HepG2 (cell line): ENCODE data around the gene ARPP21. TPM values are rescaled to one million over a fixed set of nuclear protein-coding genes. Genes with fewer than 3 reads are reported as not detected.

Experiments used
- ATAC-seq: fragments of 200-7000 bp; cut with Tn5 transposase; 3 replicates; pipeline ENCODE4 v1.9.1; 2020; ENCODE audit warnings: mild to moderate bottlenecking, moderate library complexity
- BruUV-seq: library from RNA; stranded (reverse); fragments of 400-500 nt; replicated peaks from 2 replicates; lab custom pipeline; 2021; lab: Mats Ljungman, UMichigan
- CTCF ChIA-PET: fragments of 300-600 bp; formaldehyde crosslinking; extraction: SDS; loops from one replicate; lab custom pipeline; 2021; ENCODE audit warnings: low total read pairs, inconsistent platforms, low intra/inter-chr PET ratio; lab: Yijun Ruan, JAX
- POLR2A ChIA-PET: fragments of 350-600 bp; sonication (Branson Sonifier 250); formaldehyde crosslinking; loops from one replicate; lab custom pipeline; 2020; ENCODE audit warnings: antibody characterized with exemption, inconsistent platforms; lab: Yijun Ruan, JAX
- DNase-seq: peaks from one replicate; pipeline ENCODE4 v3.0.0-alpha.2; 2015; ENCODE audit warnings: low spot score
- FAIRE-seq: peaks from 3 replicates; lab custom pipeline; 2011; peaks lifted over from hg19 to GRCh38; lab: Jason Lieb, UNC
- H2AFZ ChIP-seq: one replicate; pipeline ENCODE4 v1.6.1; 2011; ENCODE audit warnings: low read length, inconsistent platforms
- H3K27ac ChIP-seq: fragments of 300-600 bp; 3 replicates; pipeline ENCODE4 v1.8.0; 2011; ENCODE audit warnings: mixed run types, mild to moderate bottlenecking, mixed read lengths, low read length, inconsistent platforms; ENCODE audit not compliant: insufficient read depth; ENCODE audit errors: extremely low read length
- H3K27me3 ChIP-seq, 2 experiments: fragments of 200-600 bp in 1 of 2; 2 replicates in 1 of 2; 3 replicates in 1 of 2; pipeline versions ENCODE4 v1.6.0 to v1.8.0; 2011; ENCODE audit warnings: low read length in 2 of 2, mild to moderate bottlenecking in 2 of 2, moderate library complexity in 2 of 2, inconsistent platforms in 1 of 2; ENCODE audit not compliant: insufficient read depth in 2 of 2, control insufficient read depth in 1 of 2
- H3K36me3 ChIP-seq, 2 experiments: fragments of 200-600 bp in 1 of 2; replicated peaks in 1 of 2; 2 replicates in 1 of 2; 3 replicates in 1 of 2; pipeline versions ENCODE4 v1.5.1 to v1.8.0; 2011; ENCODE audit warnings: low read length in 2 of 2, inconsistent platforms in 1 of 2; ENCODE audit not compliant: insufficient read depth in 2 of 2, control insufficient read depth in 1 of 2
- H3K4me1 ChIP-seq: 2 replicates; pipeline ENCODE4 v1.5.1; 2012; ENCODE audit warnings: low read length, inconsistent platforms; ENCODE audit not compliant: insufficient read depth
- H3K4me2 ChIP-seq: 2 replicates; pipeline ENCODE4 v1.6.0; 2011; ENCODE audit warnings: low read depth, low read length, inconsistent platforms
- H3K4me3 ChIP-seq, 3 experiments: fragments of 200-600 bp in 1 of 3; sonication (generic), shearing (Covaris generic) in 1 of 3; replicated peaks in 1 of 3; 2 replicates each; pipeline ENCODE4 v1.5.1; 2011 to 2016; ENCODE audit warnings: low read length in 3 of 3, inconsistent platforms in 2 of 3, low read depth in 2 of 3, mild to moderate bottlenecking in 2 of 3, control low read depth in 1 of 3, mixed read lengths in 1 of 3; ENCODE audit not compliant: insufficient read depth in 1 of 3
- H3K79me2 ChIP-seq: one replicate; pipeline ENCODE4 v1.6.1; 2011; ENCODE audit warnings: low read length, inconsistent platforms; ENCODE audit not compliant: insufficient read depth
- H3K9ac ChIP-seq: 2 replicates; pipeline ENCODE4 v1.6.0; 2011; ENCODE audit warnings: mild to moderate bottlenecking, low read depth, low read length, inconsistent platforms; ENCODE audit not compliant: insufficient read depth
- H3K9me3 ChIP-seq: 2 replicates; pipeline ENCODE4 v1.5.1; 2012; ENCODE audit warnings: mild to moderate bottlenecking, low read length
- H4K20me1 ChIP-seq: 2 replicates; pipeline ENCODE4 v1.6.0; 2011; ENCODE audit warnings: inconsistent platforms, mild to moderate bottlenecking, low read length, moderate library complexity; ENCODE audit not compliant: insufficient read depth
- DPF2 ChIP-seq: sonication (generic); formaldehyde crosslinking; IDR thresholded peaks from 2 replicates; pipeline ENCODE4 v1.4.0; 2020; ENCODE audit warnings: mild to moderate bottlenecking, low read depth, missing genetic modification reagents, borderline replicate concordance
- KDM6A ChIP-seq: IDR thresholded peaks from 2 replicates; pipeline ENCODE4 v1.6.1; 2016; ENCODE audit warnings: low read depth
- KMT2B ChIP-seq: IDR thresholded peaks from 2 replicates; pipeline ENCODE4 v1.6.1; 2016; ENCODE audit warnings: missing genetic modification reagents, missing compliant biosample characterization
- MIXL1 ChIP-seq: IDR thresholded peaks from 2 replicates; pipeline ENCODE4 v1.6.1; 2016
- REPIN1 ChIP-seq: sonication (generic); formaldehyde crosslinking; IDR thresholded peaks from 2 replicates; pipeline ENCODE4 v1.8.0; 2022; ENCODE audit warnings: missing genetic modification reagents, low read depth, mild to moderate bottlenecking, borderline replicate concordance
- ZBTB4 ChIP-seq: sonication (generic); formaldehyde crosslinking; IDR thresholded peaks from 2 replicates; pipeline ENCODE4 v1.4.0; 2020; ENCODE audit warnings: missing genetic modification reagents, mild to moderate bottlenecking, borderline replicate concordance
- ZNF207 ChIP-seq: fragments of 450-650 bp; IDR thresholded peaks from 2 replicates; pipeline ENCODE4 v1.6.1; 2016; ENCODE audit warnings: antibody characterized with exemption, borderline replicate concordance
- ZNF619 ChIP-seq: sonication (generic); formaldehyde crosslinking; IDR thresholded peaks from 2 replicates; pipeline ENCODE4 v1.4.0; 2020; ENCODE audit warnings: mild to moderate bottlenecking, missing genetic modification reagents
- WGBS: methylation state at CpG from one replicate; pipeline ENCODE4 v1.1.6; 2017; ENCODE audit warnings: low lambda C conversion rate; 5-methylcytosine and 5-hydroxymethylcytosine counted together
- in situ Hi-C: cut with HindIII; loops from 2 replicates; pipeline ENCODE4 v1.10.0; 2017; ENCODE audit warnings: low pct_unique_long_range_greater_than_20kb; ENCODE audit not compliant: extremely low pct_ligation_motif_present
- intact Hi-C: fragments of 100-400 bp; cut with micrococcal nuclease; formaldehyde crosslinking; loops from one replicate; pipeline ENCODE4 v1.10.0; 2022; ENCODE audit not compliant: unreplicated experiment
- polyA plus RNA-seq, 8 experiments: library from polyadenylated mRNA; depleted of rRNA in 3 of 8; stranded (reverse) in 7 of 8; unstranded in 1 of 8; fragments of >200 nt; fragmentation: Illumina TruSeq in 4 of 8; extraction: Trizol in 4 of 8; gene quantifications; 2 replicates each; pipeline versions ENCODE4 v1.2.1 to v1.2.3, GENCODE V29; 2011 to 2016; ENCODE audit warnings: low read depth in 4 of 8, missing spikeins in 1 of 8, mixed read lengths in 1 of 8; ENCODE audit not compliant: insufficient read depth in 1 of 8
- total RNA-seq, 5 experiments: library from RNA; depleted of rRNA; stranded (reverse); fragments of >200 nt; fragmentation: Illumina TruSeq; extraction: Trizol; gene quantifications; 2 replicates each; pipeline ENCODE4 v1.2.3, GENCODE V29; 2016; ENCODE audit warnings: low read depth in 1 of 5

Gene ARPP21
- total and polyA plus RNA-seq, 2 of the 13 experiments (the other 11 are each of a cell fraction or from before 2014, with no cell fraction given), result not detected

DNA sequence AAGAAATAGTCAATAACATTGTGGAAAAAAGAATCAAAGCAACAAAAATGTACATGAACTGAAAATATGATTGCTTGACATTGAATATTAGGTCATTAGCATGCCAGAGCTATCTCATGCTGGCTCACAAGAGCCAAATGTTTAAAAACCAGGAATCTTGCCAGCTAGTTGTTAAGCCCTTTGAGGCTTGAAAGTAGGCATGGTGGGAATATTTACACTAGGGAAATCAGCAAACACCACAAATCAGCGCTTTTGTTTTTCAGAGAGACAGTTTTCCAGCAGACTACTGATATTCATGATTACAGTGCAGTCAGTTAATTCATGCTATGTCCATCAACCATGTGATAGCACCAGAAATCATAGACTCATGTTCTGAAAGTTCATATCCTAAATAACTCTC lies 144.8 kb downstream of the ARPP21 start:
- H3K9ac ChIP-seq, result no peak overlapping the region
- TF ChIP-seq ZNF619 (CRISPR knock-in tag), result no peak
- TF ChIP-seq ZBTB4 (CRISPR knock-in tag), result no peak
- TF ChIP-seq MIXL1 (CRISPR knock-in tag), result no peak
- TF ChIP-seq KDM6A (CRISPR knock-in tag), result no peak
- TF ChIP-seq DPF2 (CRISPR knock-in tag), result no peak
- TF ChIP-seq KMT2B (CRISPR knock-in tag), result no peak
- TF ChIP-seq ZNF207, result no peak
- TF ChIP-seq REPIN1 (CRISPR knock-in tag), result no peak
- in situ Hi-C loops, result no loop called here
- no peak overlapping the region for H3K27ac ChIP-seq
- H3K27me3 ChIP-seq, result no peaks in the 10 kb centered on the region; a peak in 1 of 5 replicates
- H3K9me3 ChIP-seq, result peaks cover 15% of the 10 kb centered on the region
- H3K36me3 ChIP-seq, result no peaks in the 10 kb centered on the region
- no peak for FAIRE-seq
- no peaks in the 10 kb centered on the region for H3K79me2 ChIP-seq
- H3K4me2 ChIP-seq, result no peak overlapping the region
- intact Hi-C loops, result no loop called here
- WGBS, result 0% methylated on average over 1 of the region's 1 CpG
- H2AFZ ChIP-seq, result no peak overlapping the region
- no TSS peak for BruUV-seq
- no peaks in the 10 kb centered on the region for H3K4me1 ChIP-seq
- peak; percentile 7 for DNase-seq
- ChIA-PET POLR2A (no interaction called here), CTCF (no interaction called here)
- H4K20me1 ChIP-seq, result no peaks in the 10 kb centered on the region
- no peak overlapping the region for H3K4me3 ChIP-seq
- ATAC-seq, result no peak
